CD4-positive, alpha-beta T cell treated with Interleukin-1 beta for 1 hour (primary cell): ENCODE results near the gene PER3.
A peak's percentile ranks its signal among the peaks of the same experiment; 100 is the strongest.
"Not testable (repeated sequence)": the region's sequence is repeated elsewhere in the genome, so short reads cannot be mapped to it uniquely, and the experiment has no call there.

ENCODE experiments used
- DNase-seq, 2 donors: peaks; one replicate each; pipeline ENCODE4 v3.0.0-alpha.2; 2020 to 2022

PER3 gene

DNA sequence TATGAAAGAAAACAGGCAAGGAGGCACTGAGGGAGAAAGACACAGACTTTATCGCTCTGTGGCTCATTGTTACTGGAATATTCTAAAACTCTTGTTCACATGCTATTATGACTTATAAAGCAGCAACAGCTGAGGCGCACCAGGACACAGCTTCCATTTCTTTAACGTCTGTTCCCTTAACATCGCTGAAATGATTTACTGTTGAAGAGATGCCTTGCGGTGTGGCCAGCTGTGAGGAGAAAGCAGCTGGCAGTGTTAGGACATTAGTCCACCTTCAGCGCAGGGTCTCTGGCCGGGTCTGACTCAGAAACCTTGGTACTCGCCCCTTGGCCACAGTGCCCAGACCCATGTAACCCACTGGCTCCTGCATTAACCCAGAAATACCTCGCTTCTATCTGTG is 3.1 kb upstream of the PER3 start:
- DNase-seq, result no peak

DNA sequence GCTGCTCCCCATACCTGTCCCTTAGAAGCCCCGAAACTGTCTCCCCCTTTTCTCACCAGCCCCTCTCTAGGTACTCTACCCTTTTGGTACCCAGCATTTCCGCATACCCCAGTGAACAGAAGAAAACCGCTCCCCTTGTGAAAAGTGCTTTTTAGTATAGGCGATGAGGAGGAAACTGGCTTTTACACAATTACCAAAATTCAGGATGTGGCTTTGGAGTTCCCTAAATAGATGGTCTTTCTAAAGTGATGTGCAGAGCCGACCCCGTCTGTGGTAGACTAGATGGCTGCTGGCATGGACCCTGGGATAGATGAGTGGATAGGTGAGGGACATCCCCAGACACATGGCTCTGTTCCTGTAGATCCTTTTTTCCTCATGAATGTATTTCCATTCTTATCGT is 2.6 kb upstream of the PER3 start:
- no peak for DNase-seq

DNA sequence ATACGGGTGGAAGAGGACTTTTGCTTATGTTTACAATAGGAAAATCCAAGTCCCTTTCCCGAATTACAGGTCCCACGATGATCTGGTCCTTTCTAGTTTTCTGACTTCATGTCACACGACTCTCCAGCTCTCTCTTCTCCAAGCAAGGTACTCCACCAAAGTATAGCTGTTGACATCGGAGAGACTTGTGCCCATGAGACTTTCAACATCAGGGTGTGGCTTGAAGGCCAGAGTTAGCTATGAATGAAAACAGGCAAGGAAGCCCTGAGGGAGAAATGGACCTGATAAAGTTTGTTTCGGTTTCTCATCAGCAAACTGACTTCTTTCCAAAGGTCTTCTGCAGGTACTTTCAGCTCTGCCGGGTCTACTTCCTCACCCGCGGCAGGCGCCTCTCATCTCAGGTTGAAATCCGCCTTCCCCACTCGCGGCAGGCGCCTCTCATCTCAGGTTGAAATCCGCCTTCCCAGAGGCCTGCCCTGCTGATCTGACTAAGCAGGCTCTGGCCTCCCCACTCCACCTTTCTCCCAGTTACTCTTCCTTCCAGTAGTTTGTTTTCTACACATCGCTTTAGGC is 2.1 kb upstream of the PER3 start:
- peak; percentile 6 to 27 for DNase-seq

DNA sequence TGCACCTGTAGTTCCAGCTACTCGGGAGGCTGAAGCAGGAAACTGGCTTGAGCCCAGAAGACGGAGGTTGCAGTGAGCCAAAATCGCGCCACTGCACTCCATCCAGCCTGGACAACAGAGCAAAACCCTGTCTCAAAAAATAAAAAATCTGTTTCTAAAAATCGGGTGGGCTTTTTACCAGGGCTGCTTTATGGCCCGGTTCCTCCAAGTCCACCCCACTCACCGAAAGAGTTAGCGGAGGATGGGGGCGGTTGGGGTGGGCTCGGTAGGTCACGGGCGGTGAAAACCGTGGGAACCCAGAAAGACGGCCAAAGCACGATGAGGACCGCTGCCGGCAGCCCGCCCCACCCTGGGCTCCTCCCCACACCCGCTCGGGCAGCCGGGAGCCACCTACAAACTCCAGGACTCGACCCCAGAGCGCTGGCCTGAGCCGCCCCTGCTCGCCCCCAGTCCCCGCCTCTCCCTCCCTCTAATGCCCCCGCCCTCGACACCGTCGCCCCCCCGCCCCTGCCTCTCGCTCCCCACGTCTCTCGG is 846 bp upstream of the PER3 start:
- no peak for DNase-seq

DNA sequence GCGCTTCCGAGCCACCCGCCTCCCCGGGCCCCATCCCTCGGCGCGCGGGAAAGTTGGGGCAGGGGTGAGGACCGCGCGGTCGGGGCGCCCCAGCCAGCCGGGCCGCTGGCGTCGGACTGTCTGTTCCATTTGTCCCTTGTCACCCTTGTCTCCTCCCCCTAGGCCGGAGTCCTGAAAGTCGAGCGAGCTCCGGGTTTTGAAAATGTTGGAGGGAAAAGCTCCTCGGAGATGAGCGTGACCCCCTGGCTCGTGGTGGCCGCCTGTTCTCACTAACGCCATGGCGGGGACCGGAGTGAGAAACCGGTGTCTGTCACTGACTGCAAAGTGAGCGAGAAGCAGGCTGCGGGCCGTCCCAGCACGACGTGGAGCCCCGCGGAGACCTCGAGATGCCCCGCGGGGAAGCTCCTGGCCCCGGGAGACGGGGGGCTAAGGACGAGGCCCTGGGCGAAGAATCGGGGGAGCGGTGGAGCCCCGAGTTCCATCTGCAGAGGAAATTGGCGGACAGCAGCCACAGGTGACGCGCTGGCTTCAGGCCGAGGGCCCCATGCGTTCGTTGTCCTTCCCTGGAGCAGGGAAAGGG is 491 bp downstream of the PER3 start:
- DNase-seq, result no peak

- no peak for DNase-seq
Observed at GRCh38 chr1:7785108-7785507, 1.0 kb downstream of the PER3 start.

DNA sequence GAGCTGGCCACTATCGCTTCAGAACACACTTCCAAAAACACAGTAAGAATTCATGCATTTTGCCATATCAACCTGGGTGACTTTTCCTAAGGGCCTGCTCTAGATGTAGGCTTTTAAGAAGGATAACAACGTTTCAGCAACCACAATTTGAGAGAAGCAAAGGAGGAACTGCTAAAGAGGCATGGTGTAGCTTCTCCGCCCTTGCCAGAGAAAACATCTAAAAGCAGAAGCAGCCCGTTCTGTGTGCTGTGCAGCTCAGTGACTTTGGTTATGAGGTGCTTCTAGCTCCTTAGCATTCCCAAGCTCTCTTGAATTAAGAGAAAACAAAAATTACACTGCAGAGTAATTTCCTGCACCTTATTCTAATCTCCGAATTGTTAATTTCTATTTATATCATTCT is 2.7 kb downstream of the PER3 start:
- DNase-seq, result no peak

DNA sequence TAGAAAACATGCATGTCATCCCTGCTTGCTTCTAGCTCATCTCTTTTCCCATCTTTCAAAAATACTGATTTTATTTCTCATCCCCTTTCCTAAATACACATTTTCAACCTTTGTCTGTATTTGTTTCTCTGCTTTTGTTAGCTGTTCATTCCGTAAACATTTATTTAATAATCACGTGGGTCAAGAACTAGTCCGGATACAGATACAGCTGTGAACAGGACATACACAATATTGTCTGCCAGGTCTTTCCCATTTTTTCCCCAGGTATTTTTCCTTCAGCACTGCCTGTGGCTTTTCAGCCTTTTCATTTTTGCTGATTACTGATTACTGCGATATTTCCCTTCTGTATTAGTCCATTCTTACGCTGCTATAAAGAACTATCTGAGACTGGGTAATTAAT is 5.7 kb downstream of the PER3 start:
- no peak for DNase-seq

GRCh38 chr1:7791027-7791426 is 6.9 kb downstream of the PER3 start:
- not testable (repeated sequence) for DNase-seq

DNA sequence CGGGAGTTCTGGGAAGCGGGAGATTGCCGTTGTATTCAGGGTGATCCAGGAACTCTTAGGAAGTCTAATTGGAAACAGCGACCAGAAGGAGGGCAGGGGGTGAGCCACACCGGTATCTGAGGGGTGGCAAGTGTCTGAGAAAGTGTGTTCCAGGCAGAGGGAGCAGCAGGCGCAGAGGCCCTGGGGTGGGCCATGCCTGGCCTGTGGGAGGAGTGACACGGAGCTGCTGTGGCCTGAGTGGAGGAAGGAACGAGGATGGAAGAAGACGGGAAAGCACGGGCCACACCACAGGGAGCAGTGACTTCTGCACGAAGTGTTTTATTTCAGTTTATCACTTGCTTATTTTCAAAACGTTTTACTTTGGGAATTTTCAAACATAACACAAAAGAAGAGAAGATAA is 11.3 kb downstream of the PER3 start:
- DNase-seq, result no peak

DNA sequence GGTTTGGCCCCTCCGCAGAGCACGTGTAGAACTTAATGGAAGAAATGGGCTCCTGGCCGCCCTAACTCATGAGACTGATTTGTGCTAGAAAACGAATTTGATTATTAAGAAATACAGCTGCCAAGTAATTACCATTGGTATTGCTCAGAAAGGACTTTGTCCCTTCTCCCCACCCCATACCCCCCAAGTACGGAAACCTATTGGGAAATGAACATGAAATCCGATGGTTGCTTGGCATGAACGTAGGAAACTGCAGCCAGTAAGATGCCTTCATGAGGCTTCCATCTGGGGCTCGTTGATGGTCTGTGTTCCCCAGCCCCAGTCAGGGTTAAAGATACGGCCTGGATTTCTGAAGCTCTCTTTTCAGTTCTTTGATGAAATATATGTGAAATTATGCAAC is 21.4 kb downstream of the PER3 start:
- DNase-seq, result no peak

- peak in 1 of 2 donors; percentile 33 for DNase-seq
Observed at GRCh38 chr1:7808253-7808844, 24.3 kb downstream of the PER3 start.

- no peak for DNase-seq
Observed at GRCh38 chr1:7809742-7810141, 25.7 kb downstream of the PER3 start.

DNA sequence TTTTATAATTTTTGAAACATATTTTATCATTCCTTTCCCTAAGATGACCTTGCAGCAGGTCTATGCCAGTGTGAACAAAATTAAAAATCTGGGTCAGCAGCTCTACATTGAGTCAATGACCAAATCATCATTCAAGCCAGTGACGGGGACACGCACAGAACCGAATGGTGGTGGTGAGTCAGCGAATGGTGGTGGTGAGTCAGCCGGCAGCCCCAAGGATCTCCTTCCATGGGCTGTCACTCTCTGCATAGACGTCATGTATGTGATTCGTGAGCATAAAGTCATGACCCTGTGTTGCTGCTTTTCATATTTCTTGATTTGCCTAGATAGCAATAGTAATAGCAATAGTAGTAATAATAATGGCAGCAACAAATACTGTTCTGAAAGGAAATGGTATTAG is 26.3 kb downstream of the PER3 start:
- peak in 1 of 2 donors; percentile 35 for DNase-seq

DNA sequence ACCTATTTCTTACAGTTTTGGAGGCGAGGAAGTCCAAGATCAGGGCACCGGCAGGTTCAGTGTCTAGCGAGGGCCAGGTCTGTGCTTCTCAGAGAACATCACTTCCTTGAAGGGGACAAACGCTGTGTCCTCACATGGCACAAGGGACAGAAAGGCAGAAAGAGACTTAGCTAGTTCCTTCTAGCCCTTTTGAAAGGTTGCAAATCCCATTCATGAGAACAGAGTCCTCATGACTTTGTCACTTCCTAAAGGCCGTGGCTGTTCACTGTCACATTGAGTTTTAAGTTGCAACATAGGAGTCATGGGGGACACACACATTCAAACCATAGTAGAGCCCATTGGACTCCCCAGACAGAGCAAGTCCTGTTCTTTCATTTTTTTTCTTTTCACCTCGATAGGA is 27.4 kb downstream of the PER3 start:
- DNase-seq, result no peak

GRCh38 chr1:7813677-7814373 is 29.7 kb downstream of the PER3 start:
- no peak for DNase-seq

- no peak for DNase-seq
Observed at GRCh38 chr1:7821282-7821681, 37.2 kb downstream of the PER3 start.

GRCh38 chr1:7824701-7825100 is 40.6 kb downstream of the PER3 start:
- no peak for DNase-seq

GRCh38 chr1:7826363-7826762 is 42.3 kb downstream of the PER3 start:
- no peak for DNase-seq

DNA sequence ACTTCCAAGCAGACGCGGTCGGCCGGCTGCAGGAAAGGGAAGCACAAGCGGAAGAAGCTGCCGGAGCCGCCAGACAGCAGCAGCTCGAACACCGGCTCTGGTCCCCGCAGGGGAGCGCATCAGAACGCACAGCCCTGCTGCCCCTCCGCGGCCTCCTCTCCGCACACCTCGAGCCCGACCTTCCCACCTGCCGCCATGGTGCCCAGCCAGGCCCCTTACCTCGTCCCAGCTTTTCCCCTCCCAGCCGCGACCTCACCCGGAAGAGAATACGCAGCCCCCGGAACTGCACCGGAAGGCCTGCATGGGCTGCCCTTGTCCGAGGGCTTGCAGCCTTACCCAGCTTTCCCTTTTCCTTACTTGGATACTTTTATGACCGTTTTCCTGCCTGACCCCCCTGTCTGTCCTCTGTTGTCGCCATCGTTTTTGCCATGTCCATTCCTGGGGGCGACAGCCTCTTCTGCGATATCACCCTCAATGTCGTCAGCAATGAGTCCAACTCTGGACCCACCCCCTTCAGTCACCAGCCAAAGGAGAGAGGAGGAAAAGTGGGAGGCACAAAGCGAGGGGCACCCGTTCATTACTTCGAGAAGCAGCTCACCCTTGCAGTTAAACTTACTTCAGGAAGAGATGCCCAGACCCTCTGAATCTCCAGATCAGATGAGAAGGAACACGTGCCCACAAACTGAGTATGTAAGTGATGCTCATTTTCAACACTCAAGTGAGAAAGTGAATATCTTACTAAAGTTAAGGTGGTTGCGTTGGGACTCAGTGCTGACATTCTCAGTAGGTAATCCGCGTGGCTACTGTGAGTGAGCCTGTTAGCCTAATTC is 43.2 kb downstream of the PER3 start:
- DNase-seq, result peak; percentile 4 to 18

DNA sequence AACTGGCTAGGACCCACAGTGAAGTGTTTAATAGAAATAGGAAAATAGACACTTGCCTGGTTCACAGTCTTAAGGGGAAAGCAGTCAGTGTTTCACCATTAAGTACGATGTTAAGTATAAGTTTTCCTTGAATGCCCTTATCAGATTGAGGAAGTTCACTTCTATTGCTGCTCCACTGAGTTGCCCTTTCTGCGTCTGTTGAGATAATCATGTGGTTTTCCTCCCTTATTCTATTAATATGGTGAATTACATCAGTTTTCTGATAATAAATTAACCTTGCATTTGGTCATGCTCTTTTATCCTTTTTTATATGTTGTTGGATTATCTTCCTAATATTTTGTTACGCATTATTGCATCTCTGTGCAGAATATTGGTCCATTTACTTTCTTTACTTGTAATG is 47.4 kb downstream of the PER3 start:
- no peak for DNase-seq

DNA sequence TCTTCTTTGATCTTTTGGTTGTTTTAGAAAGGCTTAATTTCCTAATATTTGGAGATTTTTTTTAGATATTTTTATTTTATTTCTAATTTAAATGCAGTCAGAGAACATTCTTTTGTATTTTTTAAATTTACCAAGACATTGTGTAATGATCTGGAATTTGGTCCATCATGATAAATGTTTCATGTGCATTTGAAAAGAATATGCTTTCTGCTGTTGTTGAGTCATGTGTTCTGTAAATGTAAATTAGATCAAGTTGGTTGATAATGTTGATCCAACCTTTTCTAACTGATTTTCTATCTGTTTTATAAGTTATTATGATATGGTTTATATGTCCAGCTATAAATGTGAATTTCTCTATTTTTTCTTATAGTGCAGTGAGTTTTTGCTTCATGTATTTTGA is 48.9 kb downstream of the PER3 start:
- no peak for DNase-seq

GRCh38 chr1:7838714-7839113 is 54.6 kb downstream of the PER3 start:
- no peak for DNase-seq
